SHP77 (cell line): ENCODE data around the gene SMG9.

ENCODE experiments used
- DNase-seq, 2 experiments: peaks; one replicate each; lab custom pipeline; 2025; lab: John Stamatoyannopoulos, UW

SMG9 gene

DNA sequence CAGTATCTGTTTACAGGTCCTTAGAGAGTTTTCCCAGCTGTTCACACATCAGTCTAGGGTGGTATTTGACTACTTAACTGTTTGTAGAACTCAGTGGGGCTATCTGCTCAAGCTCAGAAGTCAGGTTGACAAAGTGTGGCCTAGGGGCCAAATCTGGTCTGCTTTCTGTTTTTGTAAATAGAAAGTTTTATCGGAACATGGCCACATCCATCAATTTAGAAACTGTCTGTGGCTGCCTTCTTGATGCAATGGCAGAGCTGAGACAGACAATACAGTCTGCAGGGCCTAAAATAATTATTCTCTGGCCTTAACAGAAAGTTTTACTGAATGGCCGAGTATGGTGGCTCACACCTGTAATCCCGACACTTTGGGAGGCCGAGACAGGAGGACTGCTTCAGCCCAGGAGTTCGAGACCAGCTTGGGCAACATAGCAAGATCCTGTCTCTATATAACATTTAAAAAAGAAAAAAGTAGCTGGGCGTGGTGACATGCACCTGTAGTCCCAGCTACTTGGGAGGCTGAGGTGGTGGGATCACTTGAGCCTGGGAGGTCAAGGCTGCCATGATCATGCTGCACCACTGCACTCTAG lies 2.4 kb downstream of the SMG9 start:
- DNase-seq: no peak

DNA sequence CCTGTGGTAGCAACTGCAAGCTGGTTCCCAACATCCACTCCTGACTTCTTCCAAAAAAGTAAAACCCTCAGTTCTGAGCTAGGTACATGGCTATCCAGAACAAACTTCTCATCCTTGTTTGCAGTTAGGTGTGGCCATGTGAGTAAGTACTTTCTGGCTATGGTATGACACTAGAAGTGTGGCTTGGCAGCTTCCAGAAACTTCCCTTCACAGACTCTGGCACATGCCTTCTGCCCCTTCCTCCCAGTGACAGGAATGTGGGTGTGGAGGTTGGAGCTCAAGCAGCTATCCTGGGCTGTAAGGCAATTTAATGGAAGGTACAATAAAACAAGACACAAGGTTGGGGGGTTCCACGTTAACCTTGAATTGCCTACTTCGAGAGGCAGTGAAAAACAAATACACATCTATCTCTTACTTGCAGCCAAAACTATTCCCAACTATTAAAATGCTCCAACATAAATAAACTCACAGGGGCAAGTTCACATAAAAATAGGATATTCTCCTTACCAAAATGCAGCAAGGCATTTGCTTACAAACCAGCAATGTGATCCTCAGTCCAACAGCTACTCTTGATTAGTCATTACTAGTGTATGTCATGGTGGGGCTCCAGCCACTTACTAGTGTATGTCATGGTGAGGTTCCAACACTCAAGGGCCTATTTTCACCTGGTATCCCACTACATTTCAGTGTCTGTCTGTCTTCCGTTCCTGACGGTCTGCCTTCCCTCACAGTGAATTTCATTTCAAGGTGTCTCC lies 3.1 kb downstream of the SMG9 start:
- DNase-seq: no peak

DNA sequence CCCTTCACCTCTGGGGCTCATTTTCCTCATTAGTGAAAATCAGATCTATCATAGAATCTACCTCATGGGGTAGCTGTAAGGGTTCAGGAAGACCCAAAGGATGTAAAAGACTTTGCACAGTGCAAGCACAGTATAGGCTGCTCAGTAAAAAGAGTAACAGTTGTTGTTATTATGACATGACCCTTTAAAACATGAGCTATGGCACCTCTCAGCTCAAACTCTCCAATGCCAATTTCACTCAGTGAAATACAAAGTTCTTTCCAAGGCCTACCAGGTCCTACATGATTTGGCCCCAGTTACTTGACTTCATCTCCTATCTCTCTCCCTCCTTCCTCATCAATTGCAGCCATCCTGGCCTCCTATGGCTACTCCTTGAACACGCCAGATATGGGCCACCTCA lies 4.9 kb downstream of the SMG9 start:
- no peak for DNase-seq

DNA sequence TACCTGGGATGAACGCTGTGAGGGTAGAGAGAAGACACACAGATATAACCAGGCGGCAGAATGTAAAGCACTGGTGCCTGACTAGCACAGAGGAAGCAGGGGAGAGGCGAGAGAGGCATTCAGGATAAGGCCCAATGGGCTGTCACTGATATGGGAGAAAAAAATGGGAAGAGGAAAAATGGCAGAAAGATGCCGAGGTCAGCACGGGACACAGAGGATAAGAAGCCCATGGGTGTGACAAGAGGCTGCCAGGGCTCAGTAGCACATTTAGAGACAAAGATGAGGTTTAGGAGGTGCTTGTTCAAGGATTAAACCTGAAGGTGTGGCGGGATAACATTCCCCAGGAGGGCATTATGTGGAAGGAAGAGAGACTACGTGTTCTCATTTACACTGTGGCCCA lies 5.6 kb downstream of the SMG9 start:
- DNase-seq: no peak

DNA sequence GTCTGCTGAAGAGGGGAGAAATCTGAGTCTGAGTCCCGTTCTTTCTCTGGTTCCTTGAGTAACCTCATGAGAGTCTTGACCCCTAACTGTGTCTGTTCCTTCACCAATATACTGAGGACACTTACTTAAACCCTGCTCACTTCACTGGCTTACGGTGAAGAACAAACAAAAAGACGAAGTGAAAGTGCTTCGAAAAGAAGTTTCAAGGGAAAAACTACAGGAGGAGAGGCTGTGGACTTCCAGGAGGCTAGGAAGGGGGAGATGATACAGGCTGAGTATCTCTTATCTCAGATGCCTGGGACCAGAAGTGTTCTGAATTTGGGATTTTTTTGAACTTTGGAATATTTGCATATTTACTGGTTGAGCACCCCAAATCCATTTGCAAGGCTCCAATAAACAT lies 6.1 kb downstream of the SMG9 start:
- no peak for DNase-seq

DNA sequence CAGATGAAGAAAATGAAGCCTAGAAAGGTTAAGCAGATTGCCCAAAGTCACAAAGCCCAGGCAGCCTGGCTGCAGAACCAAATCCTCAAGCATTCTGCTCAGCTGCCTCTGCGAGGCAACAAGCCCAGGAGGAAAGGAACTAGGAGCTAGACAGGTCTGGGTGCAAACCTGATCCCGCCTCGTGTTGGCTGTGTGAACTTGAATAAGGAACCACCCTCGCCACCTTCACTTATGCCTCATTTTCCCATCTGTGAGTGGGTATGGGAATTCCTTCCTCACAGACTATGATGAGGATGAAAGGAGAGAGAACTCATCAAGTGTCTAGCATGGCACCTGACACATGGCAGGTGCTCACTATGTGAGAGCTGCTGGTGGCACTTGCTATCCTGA lies 6.6 kb downstream of the SMG9 start:
- no peak for DNase-seq

DNA sequence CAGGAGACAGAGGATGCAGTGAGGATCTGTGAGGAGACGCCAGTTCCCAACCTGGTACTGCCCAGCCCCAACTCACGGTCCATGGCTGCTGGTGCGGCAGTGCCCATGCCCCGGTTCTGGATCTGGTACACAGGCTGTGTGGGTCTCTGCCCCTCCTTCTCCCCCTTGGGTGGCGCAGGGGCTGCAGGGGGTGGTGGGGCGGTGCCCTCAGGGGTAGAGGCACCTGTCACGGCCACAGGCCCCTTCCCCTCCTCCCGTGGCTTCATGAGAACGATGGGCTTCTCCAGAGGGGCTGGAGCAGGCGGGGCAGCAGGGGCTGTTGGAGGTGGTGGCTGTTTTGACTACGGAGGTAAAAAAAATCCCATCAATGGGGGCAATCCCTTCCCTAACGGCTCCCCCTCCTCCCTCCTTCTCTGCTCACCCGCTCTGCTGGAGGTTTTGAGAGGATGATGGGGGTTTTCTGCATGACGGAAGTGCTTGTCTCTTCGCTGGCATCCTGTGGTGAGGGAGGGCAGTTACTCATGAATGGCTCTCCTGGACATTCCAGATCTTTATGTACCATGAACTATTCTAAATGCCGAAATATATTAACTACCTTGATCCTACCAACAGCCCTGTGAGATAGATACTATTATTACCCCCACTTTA lies 7.1 kb downstream of the SMG9 start:
- no peak for DNase-seq

DNA sequence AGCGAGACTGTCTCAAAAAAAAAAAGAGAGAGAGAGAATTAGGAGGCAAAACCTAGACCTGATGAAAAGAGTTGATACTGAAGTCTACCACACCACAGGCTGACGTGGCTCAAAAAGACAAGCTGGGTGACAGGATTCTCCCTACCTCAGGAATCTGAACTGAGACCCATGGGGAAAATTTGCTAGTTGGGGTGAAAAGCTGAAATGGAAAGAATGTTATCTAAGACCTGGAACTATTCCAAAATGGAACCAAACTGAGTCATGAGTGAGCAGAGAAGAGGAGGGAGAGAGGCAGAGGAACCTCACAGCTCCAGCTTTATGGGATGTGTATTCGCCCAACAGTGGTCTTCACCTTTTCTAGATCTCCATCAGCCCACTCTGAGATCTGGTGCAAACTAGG lies 11.7 kb downstream of the SMG9 start:
- no peak for DNase-seq

DNA sequence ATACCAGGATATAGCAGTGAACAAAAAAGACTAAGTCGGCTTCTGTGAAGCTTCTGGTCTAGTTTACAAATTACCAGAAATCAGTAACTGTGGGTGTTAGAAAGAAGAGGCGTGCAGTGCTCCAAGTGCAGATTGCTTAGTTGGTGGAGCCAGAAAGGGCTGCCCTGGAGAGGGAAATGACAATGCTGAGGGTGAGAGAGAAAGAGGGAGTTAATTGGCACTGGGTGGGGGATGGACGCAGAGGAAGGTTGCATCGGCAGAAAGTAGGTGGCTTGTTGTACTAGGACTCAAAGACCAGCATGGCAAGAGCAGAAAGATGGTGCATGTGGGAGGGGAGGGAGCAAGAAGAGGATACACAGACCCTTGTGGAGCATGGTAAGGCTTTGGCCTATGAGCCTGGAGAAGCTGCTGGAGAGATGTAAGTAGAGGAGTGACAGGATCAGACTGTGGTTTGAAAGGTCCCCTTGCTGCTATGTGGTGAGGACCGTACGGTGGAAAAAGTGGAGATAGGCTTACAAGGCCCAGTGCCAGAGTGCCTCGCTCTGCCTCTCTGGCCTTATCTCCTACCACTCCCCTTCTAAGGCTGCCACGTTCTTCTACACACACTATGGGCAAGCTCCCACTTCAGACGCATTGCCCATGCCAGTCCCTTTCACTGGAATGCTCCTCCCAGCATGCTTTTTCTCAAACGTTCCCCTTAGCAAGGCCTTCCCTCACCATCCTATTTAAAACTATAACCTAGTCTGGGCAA lies 13.5 kb downstream of the SMG9 start:
- DNase-seq: no peak

DNA sequence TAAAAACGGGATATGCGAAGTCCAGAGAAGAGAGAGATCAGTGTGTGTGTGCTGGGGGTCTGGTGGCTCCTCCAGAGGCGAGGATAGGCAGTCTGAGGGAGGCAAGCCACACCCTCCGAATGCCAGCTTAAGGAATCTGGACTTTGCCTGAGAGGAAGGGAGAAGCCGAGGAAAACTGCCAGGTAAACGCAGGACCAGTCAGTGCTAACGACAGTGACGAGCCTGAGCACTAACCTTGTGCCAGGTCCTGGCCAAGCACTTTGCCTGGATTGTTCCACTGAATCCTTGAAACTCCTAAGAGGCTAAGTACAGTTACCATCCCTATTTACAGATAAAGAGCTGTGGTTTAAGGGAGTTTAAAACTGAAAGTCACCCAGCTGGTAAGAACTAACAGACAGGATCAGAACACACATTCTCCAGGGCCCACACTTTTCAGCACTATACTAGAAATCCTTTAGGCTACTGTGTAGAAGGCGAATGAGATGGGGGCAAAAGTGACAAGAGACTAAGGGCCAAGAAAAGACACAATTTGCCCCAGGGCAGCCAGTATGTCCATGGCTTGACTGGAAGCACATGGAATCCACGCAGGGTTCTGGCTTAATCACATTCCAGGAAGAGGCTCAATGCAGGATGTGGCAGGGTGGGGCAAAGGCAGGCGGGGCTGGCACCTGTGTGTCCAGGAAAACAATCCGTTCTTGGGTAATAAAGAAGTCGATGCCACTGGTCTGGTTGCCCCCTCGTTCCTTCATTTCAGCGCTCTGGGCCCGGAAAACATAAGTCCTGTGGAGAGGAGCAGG lies 15.1 kb downstream of the SMG9 start:
- no peak for DNase-seq

DNA sequence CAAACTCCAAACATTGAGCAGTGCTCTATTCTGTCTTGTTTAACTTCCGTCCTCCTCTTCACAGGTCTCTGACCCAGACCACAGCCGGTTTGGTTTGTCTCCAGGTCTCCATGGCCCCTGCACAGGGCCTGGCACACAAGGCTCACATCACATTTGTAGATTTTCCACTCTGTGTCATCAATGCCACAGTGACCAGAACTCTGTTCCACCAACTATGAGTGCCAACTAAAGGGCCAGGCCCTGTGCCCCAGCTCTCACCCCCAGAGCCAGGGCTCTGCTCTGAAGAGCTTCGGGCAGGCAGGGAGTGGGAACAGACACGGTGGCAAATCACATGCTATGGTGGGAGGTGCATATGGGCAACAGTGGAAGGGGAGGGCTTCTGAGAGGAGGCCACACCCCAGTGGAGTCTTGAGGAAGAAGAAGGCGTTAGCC lies 16.0 kb downstream of the SMG9 start:
- no peak for DNase-seq

DNA sequence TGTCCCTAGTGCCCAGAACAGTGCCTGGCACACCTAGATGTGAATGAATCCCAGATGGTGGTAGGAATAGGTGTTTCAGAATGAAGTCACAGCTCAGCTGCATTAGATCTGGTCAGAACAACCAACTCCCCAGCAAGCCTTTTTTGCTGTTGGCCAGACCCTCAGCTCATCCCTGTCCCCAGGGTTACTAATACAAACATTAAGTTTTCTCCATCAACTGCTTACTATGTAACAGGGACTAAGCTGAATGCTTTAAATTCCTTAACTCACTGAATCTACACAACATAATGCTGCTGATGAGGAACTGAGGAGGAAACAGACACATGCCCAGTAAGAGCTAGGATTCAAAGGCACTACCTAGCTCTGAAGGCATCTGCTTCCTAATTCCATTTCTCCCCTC lies 18.8 kb downstream of the SMG9 start:
- DNase-seq: no peak

DNA sequence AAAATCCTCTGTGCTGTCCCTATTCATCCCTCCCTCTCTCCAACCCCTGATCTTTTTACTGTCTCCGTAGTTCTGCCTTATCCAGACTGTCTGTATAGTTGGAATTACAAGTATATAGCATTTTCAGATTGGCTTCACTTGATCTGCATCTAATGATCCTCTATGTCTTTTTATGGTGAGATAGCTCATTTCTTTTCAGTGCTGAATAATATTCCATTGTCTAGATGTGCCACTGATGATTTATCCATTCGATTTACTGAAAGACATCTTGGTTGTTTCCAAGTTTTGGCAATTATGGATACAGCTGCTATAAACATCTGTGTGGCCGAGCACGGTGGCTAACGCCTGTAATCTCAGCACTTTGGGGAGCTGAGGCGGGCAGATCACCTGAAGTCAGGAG lies 19.7 kb downstream of the SMG9 start:
- DNase-seq: no peak

DNA sequence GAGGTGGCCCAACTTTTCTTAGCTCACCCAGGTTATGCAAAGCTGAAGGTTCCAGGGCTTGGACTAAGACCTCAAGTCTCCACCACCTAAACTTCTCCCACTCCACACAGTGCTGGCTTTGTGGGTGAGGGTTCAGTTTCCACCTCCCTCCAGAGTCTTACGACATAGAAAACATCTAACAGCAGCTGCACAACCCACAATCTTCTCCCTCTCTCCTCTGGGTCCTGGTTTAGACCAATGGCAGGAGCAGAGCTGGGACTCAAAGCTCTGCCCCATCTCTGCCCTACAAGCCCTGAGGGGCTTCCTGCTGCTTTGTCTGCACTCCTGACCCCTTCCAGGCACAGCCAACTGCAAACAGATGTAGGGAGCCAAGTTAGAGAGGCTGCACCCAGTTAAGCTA lies 22.9 kb downstream of the SMG9 start:
- DNase-seq: no peak

DNA sequence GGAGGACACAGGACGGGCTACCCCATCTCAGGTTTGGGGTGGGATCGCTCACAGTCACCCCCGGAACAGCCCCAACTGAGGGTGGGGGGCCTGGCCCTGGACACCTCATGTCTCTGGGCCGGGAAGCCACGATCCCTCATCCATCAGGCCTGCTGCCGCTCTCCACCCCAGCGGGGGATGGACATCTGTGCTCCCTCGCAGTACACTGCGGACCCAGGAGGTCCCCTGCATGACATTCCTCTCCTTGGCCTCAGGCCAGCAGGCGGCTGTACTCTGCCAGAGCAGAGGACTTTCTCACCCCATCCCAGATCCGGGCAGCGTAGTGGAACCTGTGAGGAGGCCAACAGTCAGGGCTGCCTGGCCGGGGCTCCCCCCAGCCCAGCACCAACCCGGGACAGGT lies 23.4 kb downstream of the SMG9 start:
- DNase-seq: no peak

DNA sequence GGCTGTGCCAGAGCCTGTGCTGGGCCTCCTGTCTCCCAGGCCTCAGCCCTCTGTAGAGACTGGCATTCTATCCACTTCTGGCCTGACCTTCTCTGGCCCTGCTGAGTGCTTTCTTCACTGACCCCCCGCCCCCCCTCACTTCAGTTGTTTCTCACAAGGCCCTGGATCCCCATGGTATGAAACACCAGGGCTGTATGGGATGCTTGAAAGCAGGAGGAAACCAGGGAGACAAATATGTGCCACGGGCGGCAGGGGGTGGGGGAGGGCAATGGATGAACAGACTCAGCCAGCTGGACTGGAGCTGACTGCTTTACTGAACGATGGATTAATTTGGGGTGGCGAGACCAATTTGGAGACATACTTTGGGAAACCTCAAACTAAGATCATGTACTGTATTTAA lies 24.8 kb downstream of the SMG9 start:
- DNase-seq: no peak

DNA sequence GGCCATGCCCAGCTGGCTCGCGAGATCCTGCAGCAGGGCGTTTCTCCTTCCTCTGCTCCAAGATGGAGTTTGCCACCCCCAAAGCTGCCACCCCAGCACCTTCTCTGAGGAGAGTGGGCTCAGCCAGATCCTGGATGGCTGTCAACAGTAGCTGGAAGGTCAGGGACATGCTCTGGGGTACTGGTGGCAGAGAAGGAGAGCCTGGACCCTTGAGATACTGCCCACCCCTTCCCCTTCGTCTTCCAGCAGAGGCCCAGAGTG lies 27.2 kb downstream of the SMG9 start:
- DNase-seq: no peak

DNA sequence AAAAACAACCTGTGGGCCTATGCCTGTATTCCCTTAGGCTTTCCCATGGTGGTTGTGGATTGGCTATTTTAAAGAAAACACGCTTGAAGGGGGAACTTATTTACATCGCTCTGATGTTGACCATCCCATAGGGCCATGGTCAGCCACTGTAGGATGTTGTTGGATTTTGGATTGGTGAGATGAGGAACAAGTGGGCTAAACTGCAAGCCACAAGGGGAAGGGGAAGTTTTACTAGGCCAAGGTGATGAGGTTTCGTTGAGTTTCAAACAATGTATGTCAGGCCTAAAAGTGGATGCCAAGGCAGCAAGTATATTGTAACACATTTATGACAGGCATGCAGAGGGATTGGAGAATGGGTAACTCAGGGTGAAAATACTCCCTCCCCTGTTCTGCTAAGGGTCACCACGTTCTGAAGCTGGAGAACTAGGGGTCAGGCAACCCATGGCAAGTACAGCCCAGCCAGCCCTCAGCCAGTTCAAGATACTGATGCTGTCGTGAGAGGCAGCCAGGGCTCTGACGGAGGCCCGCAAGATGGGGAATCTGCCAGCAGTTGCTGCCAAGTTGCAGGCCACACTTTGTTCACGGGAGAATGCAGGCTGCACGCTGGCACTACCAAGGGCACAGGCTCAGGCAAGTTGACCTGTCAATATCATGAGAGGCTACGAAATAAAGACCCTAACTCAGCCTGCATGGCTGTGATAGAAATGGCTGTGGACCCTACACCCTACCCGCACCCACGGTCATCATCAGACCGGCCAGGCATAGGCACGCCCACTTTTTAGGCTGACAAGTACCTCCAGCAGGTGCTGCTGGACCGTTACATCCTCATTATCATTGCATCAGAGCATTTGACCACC lies 27.8 kb downstream of the SMG9 start:
- DNase-seq: no peak

DNA sequence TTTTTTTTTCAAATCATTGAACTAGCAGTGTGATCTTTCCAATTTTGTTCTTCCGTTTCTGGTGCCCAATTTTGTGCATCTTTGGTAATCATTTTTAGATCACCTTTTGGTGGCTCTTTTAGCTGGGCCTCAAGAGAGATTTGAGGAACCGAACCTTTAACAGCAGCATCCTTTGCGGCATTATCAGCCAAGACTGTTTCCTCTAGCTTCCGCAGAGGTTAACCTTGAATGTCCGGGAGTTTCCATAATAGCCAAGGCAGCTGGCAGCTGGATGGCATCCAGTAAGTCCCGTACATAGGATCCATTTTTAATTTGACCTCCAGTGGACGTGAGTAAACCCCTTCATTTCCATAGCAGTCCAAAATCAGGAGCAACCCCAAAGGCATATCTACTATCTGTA lies 29.3 kb downstream of the SMG9 start:
- no peak for DNase-seq

DNA sequence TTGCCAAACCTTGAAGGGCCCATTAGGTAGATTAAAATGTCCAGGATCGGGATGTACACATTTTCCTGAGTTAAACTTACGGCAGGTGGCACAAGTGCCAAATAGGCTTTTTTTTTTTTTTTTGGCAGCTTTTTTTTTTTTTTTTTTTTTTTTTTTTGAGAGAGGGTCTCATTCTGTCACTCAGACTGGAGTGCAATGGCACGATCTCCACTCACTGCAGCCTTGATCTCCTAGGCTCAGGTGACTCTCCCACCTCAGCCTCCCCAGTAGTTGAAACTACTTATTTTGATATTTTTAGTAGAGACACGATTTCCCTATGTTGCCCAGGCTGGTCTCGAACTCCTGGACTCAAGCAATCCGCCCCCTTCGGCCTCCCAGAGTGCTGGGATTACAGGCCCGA lies 29.9 kb downstream of the SMG9 start:
- no peak for DNase-seq

DNA sequence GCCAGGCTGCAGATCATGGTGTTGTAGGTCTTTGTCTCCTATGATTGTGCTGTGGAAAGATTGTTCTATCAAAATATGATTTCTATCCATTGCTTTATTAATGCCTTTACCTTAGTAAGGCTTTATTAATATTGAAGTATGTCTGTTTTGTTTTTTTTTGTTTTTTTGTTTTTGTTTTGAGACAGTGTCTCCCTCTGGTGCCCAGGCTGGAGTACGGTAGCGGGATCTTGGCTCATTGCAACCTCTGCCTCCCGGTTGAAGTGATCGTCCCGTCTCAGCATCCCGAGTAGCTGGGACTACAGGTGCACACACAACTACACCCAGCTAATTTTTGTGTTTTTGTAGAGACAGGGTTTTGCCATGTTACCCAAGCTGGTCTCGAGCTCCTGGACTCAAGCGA lies 31.2 kb downstream of the SMG9 start:
- DNase-seq: no peak
